H1 (cell line): ENCODE measurements around the gene CSTF3. TPM values are rescaled to one million over a fixed set of nuclear protein-coding genes. Genes with fewer than 3 reads are reported as not detected.

ENCODE experiments used
- JUN ChIP-seq: IDR thresholded peaks from 2 replicates; pipeline ENCODE4 v1.6.1; 2011; ENCODE audit warnings: low read depth, mild to moderate bottlenecking, improper control_type of control experiment, low read length
- NRF1 ChIP-seq: IDR thresholded peaks from 2 replicates; pipeline ENCODE4 v1.6.1; 2011; ENCODE audit warnings: mild to moderate bottlenecking, low read depth, low read length, improper control_type of control experiment
- PHF8 ChIP-seq: fragments of 200-600 bp; sonication (generic); conservative IDR thresholded peaks from 2 replicates; pipeline ENCODE4 v1.7.1; 2012; ENCODE audit warnings: low read depth, mild to moderate bottlenecking, inconsistent platforms, low read length, moderate library complexity
- POU5F1 ChIP-seq: IDR thresholded peaks from 2 replicates; pipeline ENCODE4 v1.6.1; 2011; ENCODE audit warnings: low read depth, mild to moderate bottlenecking, low read length, moderate library complexity
- TBP ChIP-seq: IDR thresholded peaks from 2 replicates; pipeline ENCODE4 v1.6.1; 2011; ENCODE audit warnings: low read depth, low read length, improper control_type of control experiment
- polyA plus RNA-seq, 7 experiments: library from polyadenylated mRNA; depleted of rRNA in 3 of 7; stranded (reverse) in 5 of 7; unstranded in 2 of 7; fragments of >200 nt in 5 of 7; fragments of 200-250 nt in 2 of 7; gene quantifications; 1 replicate in 5 of 7; 2 replicates in 1 of 7; 4 replicates in 1 of 7; pipeline versions ENCODE4 v1.2.1 to v1.2.3, GENCODE V29; 2011 to 2013; ENCODE audit warnings: missing spikeins in 2 of 7, mixed read lengths in 2 of 7
- total RNA-seq: library from RNA; stranded (reverse); fragmentation: NEBNext Ultra II Directional; extraction: Animal tissue kit (Norgen Biotek cat#: 25700); gene quantifications from 2 replicates; pipeline ENCODE4 v1.2.1, GENCODE V29; 2021
- TF ChIP-seq, protein P1 (sequence below): IDR thresholded peaks from 2 replicates; pipeline ENCODE4 v1.6.1; 2012; ENCODE audit warnings: inconsistent platforms

CSTF3 gene
- total and polyA plus RNA-seq, 2 of the 8 experiments (the other 6 are each of a cell fraction or from before 2014, with no cell fraction given): 22.3 to 54.7 TPM

DNA sequence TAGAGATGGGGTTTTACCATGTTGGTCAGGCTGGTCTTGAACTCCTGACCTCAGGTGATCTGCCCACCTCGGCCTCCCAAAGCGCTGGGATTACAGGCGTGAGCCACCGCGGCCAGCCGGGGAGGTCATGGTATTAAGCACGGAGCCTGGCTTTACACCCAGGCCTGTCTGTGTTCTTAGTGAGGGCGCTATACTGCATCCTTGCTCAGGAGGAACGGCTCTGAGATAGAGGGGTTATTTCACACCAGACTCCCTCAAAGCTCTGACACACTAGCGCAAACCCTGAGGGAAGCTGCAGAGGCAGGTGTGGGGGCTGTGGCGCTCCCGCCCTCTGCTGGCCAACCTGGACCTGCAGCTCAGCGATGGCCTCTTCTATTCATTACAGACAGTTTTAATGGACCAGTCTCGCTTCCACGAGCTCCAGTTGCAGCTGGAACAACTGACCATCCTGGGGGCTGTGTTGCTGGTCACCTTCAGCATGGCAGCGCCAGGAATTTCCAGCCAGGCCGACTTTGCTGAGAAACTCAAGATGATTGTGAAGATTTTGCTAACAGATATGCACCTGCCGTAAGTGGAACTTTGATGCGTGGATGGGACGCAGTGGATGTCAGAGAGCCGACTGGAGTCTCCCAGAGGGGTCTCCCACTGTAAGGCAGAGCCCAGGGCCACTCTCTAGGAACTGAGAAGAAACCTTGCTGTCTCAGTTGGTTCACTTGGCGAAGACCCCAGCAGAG, 95.7 kb downstream of the CSTF3 start (continued):
- peak; percentile 23; the same call in 1 of the 2 replicates for TF ChIP-seq TBP
- no peak for TF ChIP-seq NRF1
- TF ChIP-seq POU5F1: no peak
- TF ChIP-seq PHF8: no peak
- TF ChIP-seq, protein P1, sequence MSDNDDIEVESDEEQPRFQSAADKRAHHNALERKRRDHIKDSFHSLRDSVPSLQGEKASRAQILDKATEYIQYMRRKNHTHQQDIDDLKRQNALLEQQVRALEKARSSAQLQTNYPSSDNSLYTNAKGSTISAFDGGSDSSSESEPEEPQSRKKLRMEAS: peak; percentile 37; the same call in 1 of the 2 replicates
- TF ChIP-seq JUN: no peak
